Peyer's patch (tissue), 4 donors: ENCODE measurements around the gene COL23A1.

Experiments
- CTCF ChIP-seq, 6 experiments: fragments of 450-650 bp in 4 of 6; fragments of 200-600 bp in 2 of 6; sonication (generic) in 1 of 6; IDR thresholded peaks; one replicate each; pipeline ENCODE4 v1.5.1; 2017 to 2019; ENCODE audit warnings: antibody characterized with exemption in 6 of 6, mild to moderate bottlenecking in 3 of 6, moderate library complexity in 1 of 6
- POLR2A ChIP-seq, 2 donors: fragments of 450-650 bp; IDR thresholded peaks; one replicate each; pipeline ENCODE4 v1.5.1; 2017; ENCODE audit warnings: antibody characterized with exemption in 2 of 2, mild to moderate bottlenecking in 2 of 2, moderate library complexity in 2 of 2

GRCh38 chr5:178560911-178561310 is 29.3 kb downstream of the COL23A1 start:
- TF ChIP-seq CTCF (IDR thresholded peaks at IDR 0.05) (no peak), POLR2A (IDR thresholded peaks at IDR 0.05) (no peak)
